ENCODE measurements around the gene CD79B. TPM values are rescaled to one million over a fixed set of nuclear protein-coding genes. Genes with fewer than 3 reads are reported as not detected.

CD79B gene
- total and polyA plus RNA-seq, 9 of the 15 experiments (the other 6 are each of a cell fraction or from before 2014, with no cell fraction given): 0.15 to 0.62 (median 0.44) TPM; not detected in 2

DNA sequence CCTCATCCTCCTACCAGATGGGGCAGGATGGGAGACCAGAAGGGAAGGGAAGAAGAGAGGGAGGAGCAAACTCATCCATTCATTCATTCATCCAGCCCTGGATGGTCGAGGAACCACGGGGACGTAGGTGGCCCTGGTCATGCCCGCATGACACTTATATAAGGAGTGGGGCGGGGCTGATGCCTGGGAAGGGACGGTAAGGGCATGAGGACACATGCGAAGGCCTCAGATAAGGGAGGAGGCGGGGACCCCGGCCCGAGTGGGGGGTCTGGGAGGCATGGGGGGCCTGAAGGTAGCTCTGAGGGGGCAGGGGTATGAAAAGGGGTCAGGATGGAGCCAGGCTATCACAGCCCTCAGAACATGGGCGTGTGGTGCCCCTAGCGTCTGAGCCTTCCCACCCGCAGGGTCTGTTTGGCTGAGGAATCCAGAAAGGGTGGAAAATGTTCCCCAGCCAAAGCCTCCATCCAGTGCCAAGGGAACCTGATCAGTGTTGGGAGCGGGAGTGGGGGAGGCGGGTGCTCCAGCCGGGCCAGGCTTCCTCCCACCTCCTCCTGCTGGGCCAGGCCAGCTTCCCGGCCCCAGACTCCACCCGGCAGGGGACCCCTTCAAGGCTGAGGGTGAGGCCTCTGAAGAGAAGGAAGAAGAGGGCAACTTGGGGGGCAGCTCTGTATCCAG is 17.6 kb upstream of the CD79B start:
- no TSS peak for BruUV-seq (replicated peaks)
- H3K4me3 ChIP-seq: no peak overlapping the region
- in situ Hi-C loops (cut with MboI): no loop called here
- no peak overlapping the region for H2AFZ ChIP-seq (ENCODE audit: low read depth, low read length)
- H3K79me2 ChIP-seq (ENCODE audit: control insufficient read depth, insufficient read depth, low read length): no peaks in the 10 kb centered on the region
- no peaks in the 10 kb centered on the region for H3K9me1 ChIP-seq (ENCODE audit: control insufficient read depth, insufficient read depth, low read length)
- FAIRE-seq (no peak), DNase-seq (ENCODE audit: extremely low read depth in 1 of 4, low spot score in 3 of 4) (no peak), ATAC-seq (no peak)
- peaks cover 3 to 22% of the 10 kb centered on the region in 2 experiments; a peak in 2 of 5 replicates for H3K4me1 ChIP-seq (replicated peaks in 1 of 2; ENCODE audit: control insufficient read depth in 2 of 2, insufficient read depth in 2 of 2, low read length in 2 of 2)
- no peak overlapping the region for H3K4me2 ChIP-seq (ENCODE audit: insufficient read depth, low read length)
- H4K20me1 ChIP-seq (replicated peaks; ENCODE audit: control insufficient read depth, insufficient read depth, low read length): peaks cover 8% of the 10 kb centered on the region; the same call in 1 of the 2 replicates
- WGBS (ENCODE audit: insufficient coverage, low coverage, missing lambda C conversion rate): 6% methylated on average over 14 of the region's 18 CpGs
- H3K27ac ChIP-seq (ENCODE audit: extremely low read depth, low read depth, low read length): no peak overlapping the region
- no peaks in the 10 kb centered on the region for H3K9me3 ChIP-seq (replicated peaks; ENCODE audit: control insufficient read depth, insufficient read depth, low read depth, low read length)
- H3K9ac ChIP-seq (ENCODE audit: insufficient read depth in 1 of 2, low read depth in 2 of 2, low read length in 2 of 2): no peak overlapping the region
- intact Hi-C loops (cut with micrococcal nuclease): loop anchor here (5.0 to 10.0 kb wide), 2 partner anchors 43 to 75 kb away; partner anchors contain the start of gene ICAM2
- POLR2A ChIA-PET: no interaction called here
- H3K27me3 ChIP-seq (ENCODE audit: control insufficient read depth in 2 of 2, insufficient read depth in 2 of 2, low read length in 2 of 2): peaks cover 16 to 55% of the 10 kb centered on the region in 2 experiments; a peak in 4 of 5 replicates
- CTCF ChIA-PET (ENCODE audit: low intra/inter-chr PET ratio): no interaction called here
- H3K36me3 ChIP-seq (ENCODE audit: control insufficient read depth, insufficient read depth, low read length): no peaks in the 10 kb centered on the region
- no peak for TF ChIP-seq ZSCAN29 (IDR thresholded peaks at IDR 0.05)
- no peak for TF ChIP-seq HEY1 (CRISPR knock-in tag; IDR thresholded peaks at IDR 0.05; ENCODE audit: borderline replicate concordance)
- no peak for TF ChIP-seq ZFX (CRISPR knock-in tag; IDR thresholded peaks at IDR 0.05)
- TF ChIP-seq NR3C1 (CRISPR knock-in tag; IDR thresholded peaks at IDR 0.05): no peak
- TF ChIP-seq, protein P1, sequence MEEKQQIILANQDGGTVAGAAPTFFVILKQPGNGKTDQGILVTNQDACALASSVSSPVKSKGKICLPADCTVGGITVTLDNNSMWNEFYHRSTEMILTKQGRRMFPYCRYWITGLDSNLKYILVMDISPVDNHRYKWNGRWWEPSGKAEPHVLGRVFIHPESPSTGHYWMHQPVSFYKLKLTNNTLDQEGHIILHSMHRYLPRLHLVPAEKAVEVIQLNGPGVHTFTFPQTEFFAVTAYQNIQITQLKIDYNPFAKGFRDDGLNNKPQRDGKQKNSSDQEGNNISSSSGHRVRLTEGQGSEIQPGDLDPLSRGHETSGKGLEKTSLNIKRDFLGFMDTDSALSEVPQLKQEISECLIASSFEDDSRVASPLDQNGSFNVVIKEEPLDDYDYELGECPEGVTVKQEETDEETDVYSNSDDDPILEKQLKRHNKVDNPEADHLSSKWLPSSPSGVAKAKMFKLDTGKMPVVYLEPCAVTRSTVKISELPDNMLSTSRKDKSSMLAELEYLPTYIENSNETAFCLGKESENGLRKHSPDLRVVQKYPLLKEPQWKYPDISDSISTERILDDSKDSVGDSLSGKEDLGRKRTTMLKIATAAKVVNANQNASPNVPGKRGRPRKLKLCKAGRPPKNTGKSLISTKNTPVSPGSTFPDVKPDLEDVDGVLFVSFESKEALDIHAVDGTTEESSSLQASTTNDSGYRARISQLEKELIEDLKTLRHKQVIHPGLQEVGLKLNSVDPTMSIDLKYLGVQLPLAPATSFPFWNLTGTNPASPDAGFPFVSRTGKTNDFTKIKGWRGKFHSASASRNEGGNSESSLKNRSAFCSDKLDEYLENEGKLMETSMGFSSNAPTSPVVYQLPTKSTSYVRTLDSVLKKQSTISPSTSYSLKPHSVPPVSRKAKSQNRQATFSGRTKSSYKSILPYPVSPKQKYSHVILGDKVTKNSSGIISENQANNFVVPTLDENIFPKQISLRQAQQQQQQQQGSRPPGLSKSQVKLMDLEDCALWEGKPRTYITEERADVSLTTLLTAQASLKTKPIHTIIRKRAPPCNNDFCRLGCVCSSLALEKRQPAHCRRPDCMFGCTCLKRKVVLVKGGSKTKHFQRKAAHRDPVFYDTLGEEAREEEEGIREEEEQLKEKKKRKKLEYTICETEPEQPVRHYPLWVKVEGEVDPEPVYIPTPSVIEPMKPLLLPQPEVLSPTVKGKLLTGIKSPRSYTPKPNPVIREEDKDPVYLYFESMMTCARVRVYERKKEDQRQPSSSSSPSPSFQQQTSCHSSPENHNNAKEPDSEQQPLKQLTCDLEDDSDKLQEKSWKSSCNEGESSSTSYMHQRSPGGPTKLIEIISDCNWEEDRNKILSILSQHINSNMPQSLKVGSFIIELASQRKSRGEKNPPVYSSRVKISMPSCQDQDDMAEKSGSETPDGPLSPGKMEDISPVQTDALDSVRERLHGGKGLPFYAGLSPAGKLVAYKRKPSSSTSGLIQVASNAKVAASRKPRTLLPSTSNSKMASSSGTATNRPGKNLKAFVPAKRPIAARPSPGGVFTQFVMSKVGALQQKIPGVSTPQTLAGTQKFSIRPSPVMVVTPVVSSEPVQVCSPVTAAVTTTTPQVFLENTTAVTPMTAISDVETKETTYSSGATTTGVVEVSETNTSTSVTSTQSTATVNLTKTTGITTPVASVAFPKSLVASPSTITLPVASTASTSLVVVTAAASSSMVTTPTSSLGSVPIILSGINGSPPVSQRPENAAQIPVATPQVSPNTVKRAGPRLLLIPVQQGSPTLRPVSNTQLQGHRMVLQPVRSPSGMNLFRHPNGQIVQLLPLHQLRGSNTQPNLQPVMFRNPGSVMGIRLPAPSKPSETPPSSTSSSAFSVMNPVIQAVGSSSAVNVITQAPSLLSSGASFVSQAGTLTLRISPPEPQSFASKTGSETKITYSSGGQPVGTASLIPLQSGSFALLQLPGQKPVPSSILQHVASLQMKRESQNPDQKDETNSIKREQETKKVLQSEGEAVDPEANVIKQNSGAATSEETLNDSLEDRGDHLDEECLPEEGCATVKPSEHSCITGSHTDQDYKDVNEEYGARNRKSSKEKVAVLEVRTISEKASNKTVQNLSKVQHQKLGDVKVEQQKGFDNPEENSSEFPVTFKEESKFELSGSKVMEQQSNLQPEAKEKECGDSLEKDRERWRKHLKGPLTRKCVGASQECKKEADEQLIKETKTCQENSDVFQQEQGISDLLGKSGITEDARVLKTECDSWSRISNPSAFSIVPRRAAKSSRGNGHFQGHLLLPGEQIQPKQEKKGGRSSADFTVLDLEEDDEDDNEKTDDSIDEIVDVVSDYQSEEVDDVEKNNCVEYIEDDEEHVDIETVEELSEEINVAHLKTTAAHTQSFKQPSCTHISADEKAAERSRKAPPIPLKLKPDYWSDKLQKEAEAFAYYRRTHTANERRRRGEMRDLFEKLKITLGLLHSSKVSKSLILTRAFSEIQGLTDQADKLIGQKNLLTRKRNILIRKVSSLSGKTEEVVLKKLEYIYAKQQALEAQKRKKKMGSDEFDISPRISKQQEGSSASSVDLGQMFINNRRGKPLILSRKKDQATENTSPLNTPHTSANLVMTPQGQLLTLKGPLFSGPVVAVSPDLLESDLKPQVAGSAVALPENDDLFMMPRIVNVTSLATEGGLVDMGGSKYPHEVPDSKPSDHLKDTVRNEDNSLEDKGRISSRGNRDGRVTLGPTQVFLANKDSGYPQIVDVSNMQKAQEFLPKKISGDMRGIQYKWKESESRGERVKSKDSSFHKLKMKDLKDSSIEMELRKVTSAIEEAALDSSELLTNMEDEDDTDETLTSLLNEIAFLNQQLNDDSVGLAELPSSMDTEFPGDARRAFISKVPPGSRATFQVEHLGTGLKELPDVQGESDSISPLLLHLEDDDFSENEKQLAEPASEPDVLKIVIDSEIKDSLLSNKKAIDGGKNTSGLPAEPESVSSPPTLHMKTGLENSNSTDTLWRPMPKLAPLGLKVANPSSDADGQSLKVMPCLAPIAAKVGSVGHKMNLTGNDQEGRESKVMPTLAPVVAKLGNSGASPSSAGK (IDR thresholded peaks at IDR 0.05): no peak
